GM21515 (cell line): ENCODE results near the gene SLC10A7.
A peak's percentile ranks its signal among the peaks of the same experiment; 100 is the strongest.
"Not testable (repeated sequence)": the region's sequence is repeated elsewhere in the genome, so short reads cannot be mapped to it uniquely, and the experiment has no call there.

ENCODE experiments used
- ATAC-seq: cut with Tn5 transposase; IDR thresholded peaks from one replicate; pipeline ENCODE4 v1.9.1; 2021; ENCODE audit not compliant: unreplicated experiment

SLC10A7 gene

DNA sequence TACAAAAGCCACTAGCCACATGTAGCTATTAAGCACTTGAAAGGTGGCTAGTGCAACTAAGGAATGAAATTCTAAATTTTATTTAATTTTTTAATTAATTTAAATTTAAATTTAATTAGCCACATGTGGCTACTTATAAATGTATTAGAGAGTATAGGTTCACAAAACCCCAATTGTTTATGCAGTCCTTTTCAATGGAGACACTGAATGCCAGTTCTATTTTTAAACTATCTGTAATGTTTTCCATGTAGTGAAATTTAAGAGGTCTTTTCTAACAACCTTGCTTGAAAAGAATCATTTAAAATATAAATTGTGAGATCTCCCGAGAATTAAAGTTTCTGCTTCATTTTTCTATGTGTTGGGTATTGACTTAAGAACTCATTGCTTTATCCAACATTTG is 154.4 kb downstream of the SLC10A7 start:
- ATAC-seq: no peak

DNA sequence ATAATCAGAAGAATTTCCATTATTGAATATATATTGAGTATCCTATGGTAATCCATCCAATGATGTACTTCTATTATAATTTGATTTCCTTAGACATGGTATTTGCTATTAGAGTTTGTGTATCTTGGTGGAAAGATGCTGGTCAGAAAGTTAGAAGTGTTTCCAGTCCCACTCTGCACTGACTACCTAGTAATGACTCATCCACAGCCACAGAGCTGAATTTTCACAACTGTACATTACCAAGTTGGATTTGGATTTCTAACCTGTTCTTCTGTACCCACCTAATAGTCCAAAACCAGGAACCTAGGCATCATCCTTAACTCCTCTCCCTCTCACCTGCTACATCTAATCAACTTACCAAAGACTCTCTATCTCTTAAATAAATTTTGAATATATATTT is 162.0 kb downstream of the SLC10A7 start:
- no peak for ATAC-seq

DNA sequence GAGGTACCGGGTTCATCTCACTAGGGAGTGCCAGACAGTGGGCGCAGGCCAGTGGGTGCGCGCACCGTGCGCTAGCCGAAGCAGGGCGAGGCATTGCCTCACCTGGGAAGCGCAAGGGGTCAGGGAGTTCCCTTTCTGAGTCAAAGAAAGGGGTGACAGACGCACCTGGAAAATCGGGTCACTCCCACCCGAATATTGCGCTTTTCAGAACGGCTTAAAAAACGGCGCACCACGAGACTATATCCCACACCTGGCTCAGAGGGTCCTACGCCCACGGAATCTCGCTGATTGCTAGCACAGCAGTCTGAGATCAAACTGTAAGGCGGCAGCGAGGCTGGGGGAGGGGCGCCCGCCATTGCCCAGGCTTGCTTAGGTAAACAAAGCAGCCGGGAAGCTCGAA is 171.6 kb downstream of the SLC10A7 start:
- ATAC-seq: not testable (repeated sequence)

DNA sequence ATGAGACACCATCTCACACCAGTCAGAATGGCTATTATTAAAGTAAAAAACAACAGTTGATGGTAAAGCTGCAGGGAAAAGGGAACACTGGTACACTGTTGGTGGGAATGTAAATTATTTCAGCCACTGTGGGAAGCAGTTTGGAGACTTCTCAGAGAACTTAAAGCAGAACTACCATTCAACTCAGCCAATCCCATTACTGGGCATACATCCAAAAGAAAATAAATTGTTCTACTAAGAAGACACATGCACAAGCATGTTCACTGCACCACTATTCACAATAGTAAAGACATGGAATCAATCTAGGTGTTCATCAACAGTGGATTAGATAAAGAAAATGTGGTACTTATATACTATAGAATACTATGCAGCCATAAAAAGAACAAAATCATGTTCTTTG is 172.4 kb downstream of the SLC10A7 start:
- no peak for ATAC-seq

DNA sequence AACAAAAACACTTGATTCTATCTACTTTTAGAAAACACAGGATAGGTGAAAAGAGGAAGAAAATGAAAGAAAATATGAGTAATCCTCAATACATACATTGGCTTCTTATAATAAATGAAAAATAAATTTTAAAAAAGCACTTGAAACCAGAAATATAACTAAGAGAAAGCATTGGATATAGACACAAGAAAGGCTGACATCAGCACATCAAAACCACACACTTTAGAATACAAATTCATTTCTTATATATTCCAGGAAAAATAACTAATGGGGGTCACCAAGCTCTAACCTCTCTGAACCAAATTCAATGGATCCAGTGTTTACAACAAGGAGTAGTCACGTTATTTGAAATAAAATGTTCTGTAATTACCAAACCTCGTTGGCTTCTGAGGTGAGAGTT is 173.9 kb downstream of the SLC10A7 start:
- ATAC-seq: no peak

DNA sequence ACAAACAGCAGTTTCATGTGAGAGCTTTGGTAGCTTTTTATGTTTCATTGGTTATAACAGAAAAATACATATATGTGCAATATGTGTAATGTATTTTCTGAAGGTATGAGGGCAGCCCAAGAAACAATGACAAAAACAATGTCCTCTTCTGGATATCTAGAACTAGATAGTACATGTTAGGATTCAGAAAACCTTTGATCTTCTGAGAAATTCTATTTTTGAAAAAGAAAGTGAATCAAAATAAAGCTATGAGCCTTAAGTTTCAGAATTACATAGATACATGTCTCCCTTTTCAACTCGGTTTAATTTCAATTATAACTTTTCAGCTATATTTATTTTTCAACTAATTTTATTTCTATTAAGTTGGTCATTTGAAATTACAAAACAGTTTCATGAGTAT is 175.5 kb downstream of the SLC10A7 start:
- ATAC-seq: no peak

DNA sequence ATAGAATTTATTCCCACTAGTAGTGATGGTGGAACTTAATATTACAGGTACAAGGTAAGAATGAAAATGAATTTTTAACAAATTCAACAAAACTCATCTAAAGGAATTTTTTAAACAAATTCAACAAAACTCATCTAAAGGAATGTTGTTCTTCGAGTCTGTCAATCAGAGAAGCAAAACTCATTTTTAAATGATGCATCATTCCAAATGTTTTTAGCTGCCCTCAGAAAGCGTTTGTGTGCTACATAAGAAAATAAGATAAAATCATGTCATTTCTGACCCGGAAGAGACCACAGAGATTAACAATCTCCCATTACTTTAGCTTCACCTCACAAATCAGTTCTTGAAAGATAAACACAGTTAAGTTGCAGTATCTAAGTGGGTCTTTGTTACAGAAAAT is 178.0 kb downstream of the SLC10A7 start:
- no peak for ATAC-seq

DNA sequence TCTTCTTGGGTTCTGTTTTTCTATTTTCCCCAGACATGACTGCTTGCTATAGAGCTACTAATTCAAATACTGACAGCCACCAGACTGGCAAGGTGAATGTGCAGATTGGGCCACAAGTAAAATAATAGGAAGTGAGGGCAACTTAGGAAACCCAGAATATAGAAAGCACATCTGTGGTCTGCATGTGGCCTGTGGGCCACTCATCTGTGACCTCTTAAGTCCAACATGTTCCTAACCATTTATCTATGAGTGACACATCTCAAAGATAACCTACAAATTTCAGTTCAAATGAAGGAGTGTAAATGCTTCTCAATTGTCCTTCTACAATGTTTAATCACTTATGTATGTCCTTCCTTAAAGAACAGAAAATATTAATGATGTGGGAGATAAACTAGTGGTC is 178.5 kb downstream of the SLC10A7 start:
- peak; percentile 76 for ATAC-seq

DNA sequence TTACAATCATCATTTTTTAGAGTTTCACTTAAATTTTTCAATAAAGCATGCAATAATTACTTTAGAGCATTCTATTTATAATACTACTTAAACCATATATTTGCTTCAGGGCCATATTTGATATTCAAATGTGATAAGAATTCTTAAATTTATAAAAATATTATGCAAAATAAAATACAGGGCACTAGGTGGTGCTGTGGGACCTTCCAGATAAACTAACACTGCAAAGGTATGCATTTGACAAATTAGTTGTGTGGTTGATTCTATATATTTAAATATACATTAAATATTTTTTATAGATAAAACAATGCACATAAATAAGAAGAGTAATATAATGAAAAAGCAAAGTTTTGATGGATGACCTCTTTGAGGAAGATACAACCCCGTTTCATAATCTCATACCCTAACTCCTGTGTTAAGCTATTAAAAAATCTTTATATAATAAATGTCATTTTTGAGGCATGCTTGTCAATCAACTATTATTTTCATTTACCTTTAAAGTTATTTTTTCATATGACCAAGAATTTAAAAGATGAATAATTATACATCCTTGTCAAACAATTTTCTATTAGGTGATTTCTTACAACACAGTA is 179.0 kb downstream of the SLC10A7 start:
- ATAC-seq: no peak

DNA sequence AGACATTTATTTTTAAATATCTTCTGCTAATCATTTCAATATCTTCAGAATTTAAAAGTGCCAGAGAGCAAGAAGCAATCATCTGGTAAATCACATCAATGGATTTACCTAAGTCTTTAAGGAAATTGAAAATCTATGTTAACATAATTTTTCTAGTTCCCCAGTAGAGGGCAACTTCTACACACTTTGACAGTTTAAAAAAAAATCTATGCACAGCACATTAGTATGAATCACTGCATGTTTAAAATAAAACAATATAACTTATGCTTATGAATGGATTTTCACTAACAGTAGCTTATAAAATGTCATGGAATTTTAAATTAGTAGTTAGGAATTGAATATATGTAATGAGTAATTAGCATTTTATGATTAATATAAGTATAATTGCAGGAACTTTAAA is 180.9 kb downstream of the SLC10A7 start:
- no peak for ATAC-seq

DNA sequence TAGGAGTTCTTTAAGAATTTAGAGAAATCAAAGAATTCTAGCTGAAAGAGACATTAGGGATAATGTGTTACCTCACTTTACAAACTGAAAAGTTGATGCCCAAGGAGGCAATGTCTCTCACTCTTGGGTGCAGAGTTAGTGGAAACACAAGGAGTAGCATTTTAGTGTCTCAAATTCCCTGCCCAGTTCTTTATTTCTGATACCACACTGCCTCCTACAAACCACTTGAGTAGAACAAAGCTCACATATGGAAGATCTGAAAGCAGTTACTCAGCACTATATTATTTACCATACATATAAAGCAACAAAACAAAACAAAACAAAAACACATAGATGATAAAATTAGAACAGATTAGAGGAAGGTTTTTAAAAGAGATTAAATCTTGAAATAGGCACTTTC is 183.2 kb downstream of the SLC10A7 start:
- ATAC-seq: no peak

DNA sequence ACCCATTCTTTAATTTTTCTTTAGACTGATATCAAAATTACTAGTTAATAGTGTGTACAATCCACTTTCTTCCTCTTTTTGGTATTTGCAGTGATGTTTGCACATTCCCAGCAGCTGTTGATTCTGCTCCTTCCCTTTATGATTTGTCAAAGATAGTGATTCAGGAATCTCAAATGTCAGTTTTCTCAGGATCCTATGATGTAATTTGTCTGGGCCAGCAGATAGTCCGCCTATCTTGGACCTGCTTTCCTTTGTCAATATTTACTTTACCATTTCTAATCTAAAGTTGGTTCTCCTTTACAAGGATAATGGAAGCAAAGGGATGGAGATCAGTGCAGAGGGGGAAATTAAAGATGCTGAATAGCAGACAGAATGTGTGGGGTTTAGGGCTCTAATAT is 185.3 kb downstream of the SLC10A7 start:
- ATAC-seq: no peak

DNA sequence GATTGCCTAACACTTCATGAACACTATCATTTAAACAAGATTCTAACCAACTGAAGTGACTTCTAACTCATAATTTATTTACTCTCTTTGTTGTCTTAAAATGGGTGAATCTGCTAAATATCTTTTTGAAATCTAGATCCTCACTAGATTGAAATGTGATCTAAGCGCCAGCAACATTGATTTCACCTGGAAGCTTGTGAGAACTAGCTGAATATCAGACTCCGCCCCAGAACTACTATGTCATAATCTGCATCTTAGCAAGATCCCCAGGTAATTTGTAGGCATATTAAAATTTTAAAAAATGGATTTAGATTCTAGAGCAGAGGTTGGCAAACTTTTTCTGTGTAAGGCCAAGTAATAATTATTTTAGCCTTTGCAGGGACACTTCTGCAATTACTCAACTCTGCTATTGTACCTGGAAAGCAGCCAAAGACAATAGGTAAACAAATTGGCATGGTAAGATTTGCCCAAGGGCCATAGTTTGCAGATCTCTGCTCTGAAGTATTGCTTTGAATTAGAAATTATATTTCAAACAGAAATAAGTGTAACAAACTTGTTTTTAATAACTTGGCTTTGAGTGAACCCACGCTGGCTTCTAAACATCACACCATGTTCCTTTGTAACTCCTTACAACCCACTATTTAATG is 185.9 kb downstream of the SLC10A7 start:
- no peak for ATAC-seq

DNA sequence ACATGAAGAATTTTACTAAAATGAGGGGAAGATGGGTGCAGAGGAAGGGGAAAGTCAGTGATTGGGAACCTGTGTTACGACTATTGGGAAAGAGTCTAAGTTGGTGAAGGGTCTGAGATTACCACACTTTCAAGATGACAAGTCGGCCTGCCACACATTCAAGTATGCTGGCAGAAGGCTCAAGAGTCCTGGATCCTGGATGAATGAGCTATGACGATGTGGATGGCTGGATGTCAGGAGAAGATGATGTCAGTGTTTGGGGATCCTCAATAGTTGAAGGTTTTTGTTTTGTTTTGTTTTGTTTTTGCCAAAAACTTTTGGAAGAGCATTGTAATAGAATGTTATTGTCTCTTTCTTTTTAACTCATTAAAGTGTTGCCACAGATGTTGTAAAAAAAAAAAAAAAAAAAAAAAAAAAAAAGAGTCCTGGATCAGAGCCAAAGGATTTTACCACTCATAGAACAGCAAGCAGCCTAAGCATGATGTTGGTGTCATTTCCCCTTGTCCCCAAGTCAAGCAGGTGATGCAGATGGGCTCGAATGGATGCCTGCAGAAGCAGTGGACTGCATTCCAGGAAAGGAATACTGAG is 186.8 kb downstream of the SLC10A7 start:
- ATAC-seq: no peak

DNA sequence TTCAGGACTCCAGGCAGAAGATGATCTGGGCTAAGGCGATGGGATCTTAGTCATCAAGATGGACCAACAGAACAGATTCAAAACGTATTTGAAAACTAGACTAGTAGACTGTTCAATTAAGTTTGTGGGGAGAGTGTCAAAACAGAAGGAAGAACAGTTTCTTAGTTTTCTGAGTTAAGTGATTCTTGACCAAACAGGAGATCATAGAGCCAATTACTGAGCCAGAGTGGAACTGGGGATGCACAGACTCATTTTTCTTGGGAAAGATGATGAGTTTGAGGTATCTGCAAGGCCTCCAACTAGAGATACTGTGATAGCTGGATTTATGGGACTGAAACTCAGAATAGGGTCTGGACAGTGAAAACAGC is 187.9 kb downstream of the SLC10A7 start:
- peak; percentile 26 for ATAC-seq

DNA sequence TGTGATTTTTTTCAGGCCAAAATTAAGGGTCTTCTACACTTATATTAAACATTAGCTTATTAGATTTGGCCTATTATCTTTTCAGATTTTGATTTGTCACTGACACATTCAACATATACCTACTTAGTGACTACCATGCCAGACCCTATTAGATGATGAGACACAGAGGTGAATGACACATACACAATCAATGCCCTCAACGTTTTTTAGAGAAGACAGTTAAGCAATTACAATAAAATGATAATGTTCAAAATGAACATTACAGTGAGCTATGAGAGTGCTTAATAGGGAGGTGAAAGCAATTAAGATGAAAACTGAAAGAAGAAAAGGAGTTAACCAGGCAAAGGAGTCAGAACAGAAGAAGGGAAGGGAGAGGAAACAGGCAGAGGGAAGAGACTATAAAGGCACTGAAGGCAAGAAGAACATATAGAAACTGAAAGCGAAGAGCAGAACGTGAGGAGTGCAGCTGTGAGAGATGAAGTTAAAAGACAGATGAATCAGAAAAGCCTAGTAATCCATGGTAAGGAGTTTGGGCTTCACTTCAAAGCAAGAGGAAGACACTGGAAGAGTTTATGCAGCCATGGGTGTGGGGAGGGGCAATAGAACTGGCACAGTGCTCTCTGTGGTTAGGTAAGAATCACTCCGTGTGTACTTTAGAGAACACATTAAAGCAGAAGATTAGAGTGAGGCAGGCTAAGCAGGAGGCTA is 188.4 kb downstream of the SLC10A7 start:
- peak; percentile 95 for ATAC-seq

DNA sequence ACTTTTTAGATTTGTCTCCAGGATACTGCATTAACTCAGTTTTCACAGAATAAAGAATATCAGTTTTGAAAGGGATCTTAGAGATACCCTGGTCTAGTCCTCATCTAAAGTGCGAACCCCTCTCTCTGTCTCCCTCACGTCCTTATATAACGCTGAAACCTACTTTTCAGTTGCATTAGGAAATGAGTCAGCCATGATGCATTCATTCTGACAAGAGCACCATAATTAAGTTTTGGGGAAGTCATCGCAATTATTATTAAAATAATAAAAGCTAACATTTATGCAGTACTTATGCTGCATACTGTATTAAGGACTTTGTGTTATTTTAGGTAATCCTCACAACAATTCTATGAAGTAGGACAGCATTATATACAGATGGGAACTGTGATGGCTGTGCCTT is 191.3 kb downstream of the SLC10A7 start:
- no peak for ATAC-seq

DNA sequence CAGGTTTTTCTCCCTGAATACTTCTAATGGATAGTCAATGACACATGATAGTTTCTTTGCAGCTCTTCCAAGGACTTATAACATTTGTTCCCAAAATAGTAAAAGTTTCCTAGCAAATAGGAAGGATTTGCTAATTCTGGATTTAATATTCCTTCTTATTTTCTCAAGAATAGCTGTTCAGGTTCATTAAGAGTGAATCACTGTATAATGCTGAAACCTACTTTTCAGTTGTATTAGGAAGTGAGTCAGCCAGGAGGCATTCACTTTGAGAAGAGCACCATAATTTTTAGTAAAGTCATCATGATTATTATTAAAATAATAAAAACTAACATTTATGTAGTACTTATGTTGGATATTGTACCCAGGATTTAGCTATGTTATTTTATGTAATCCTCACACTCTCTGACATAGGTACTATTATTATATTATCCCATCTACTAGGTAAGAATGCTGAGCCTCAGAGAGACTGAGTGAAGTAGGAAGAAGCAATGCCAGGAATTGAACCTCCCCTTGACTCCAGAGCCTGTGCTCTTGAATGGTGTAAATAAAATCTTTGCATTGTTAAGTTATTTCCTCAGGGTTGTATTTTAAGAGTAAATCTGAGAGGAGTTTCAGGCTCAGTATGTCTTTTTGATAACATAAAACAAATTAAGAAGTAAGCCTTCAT is 192.6 kb downstream of the SLC10A7 start:
- ATAC-seq: no peak

DNA sequence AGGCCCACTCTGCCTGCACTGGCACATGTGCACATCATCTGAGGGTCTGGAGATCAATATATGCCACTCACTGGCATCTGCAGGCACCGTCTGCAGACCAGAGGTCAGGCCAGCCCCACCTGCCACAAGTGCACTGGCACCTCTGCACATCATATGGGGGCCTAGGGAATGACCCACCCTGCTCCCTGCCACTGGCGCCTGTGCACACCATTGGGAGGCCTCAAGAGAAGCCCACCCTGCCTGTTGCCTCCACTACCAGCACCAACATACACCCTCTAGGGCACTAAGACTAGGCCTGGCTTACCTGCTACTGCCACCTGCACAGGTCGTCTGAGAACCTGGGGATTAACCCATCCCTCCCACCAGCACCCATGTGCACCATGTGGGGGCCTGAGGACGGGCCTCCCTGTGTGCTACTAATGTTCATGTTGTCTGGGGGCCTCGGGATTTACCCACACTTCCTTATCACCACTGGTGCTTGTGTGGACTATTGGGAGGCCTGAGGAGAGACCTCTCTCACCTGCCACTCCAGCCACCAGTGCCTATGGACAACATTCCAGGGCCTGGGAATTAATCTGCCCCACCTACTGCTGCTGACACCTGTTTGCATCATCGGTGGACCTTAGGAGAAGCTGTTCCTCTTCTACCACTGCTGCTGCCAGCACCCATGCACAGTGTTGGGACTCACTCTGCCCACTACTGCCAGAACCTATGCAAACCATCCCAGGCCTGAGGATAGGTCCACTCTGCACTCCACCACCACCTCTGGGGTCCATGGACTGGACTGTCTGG is 193.7 kb downstream of the SLC10A7 start:
- ATAC-seq: no peak

DNA sequence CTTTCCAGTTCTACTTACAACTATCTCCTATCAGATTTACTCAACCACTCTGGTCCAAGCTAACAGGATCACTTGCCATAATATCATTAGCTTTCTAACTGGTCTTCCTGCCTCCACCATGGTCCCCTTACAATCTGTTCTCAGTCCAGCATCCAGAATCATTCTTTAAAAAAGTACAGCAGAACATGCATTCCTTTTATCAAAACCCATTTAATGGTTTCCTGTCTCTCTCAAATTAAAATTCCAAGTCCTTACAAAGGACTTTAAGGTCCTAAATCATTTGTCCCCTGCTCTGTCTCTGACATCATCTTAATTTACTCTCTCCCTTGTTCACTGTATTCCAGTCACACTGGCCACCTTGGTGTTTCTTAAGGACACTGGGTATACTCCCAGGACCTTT is 202.8 kb downstream of the SLC10A7 start:
- no peak for ATAC-seq

DNA sequence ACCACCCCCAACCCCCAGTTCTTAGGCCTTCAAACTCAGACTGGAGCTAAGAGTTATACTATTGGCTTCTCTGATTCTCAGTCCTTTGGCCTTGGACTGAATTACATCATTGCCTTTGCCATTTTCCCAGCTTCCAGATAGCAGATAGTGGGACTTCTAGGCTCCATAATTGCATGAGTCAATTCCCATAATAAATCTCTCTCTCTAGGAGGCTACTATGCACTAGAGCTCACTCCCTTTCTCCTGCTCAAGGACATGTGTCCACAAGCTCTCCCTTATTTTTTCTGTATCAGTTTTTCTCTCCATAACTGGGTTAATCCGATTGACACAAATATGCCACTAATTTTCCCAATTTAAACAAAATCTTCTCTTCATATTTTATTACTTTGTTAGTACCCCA is 204.0 kb downstream of the SLC10A7 start:
- ATAC-seq: no peak
